Calu3 (cell line): Measurements from ENCODE around the gene PTGES. TPM values are rescaled to one million over a fixed set of nuclear protein-coding genes. Genes with fewer than 3 reads are reported as not detected.

Experiments
- BruUV-seq: library from RNA; stranded (reverse); fragments of 400-500 nt; replicated peaks from 2 replicates; lab custom pipeline; 2021; lab: Mats Ljungman, UMichigan
- CTCF ChIA-PET: fragments of 300-600 bp; sonication (Branson Sonifier 250); formaldehyde crosslinking; loops from one replicate; lab custom pipeline; 2022; ENCODE audit warnings: antibody characterized with exemption; lab: Charles Lee
- DNase-seq: peaks from one replicate; pipeline ENCODE4 v3.0.0; 2022
- H3K27ac Mint-ChIP-seq: one replicate; pipeline ENCODE4 v1.8.0; 2022; ENCODE audit warnings: mixed read lengths; ENCODE audit not compliant: unreplicated experiment
- H3K27me3 Mint-ChIP-seq: one replicate; pipeline ENCODE4 v1.8.0; 2022; ENCODE audit warnings: mixed read lengths; ENCODE audit not compliant: unreplicated experiment
- H3K36me3 Mint-ChIP-seq: one replicate; pipeline ENCODE4 v1.8.0; 2022; ENCODE audit warnings: mild to moderate bottlenecking, moderate library complexity, mixed read lengths; ENCODE audit not compliant: insufficient read depth, unreplicated experiment
- H3K4me1 Mint-ChIP-seq: one replicate; pipeline ENCODE4 v1.8.0; 2022; ENCODE audit warnings: mild to moderate bottlenecking, low read depth, mixed read lengths; ENCODE audit not compliant: unreplicated experiment
- H3K4me3 Mint-ChIP-seq: one replicate; pipeline ENCODE4 v1.8.0; 2022; ENCODE audit warnings: mild to moderate bottlenecking, low read depth, moderate library complexity, mixed read lengths; ENCODE audit not compliant: unreplicated experiment
- H3K9me3 Mint-ChIP-seq: one replicate; pipeline ENCODE4 v1.8.0; 2022; ENCODE audit warnings: low read depth, mixed read lengths; ENCODE audit not compliant: unreplicated experiment
- CTCF ChIP-seq: fragments of 200-600 bp; IDR thresholded peaks from one replicate; pipeline ENCODE4 v1.8.0; 2022; ENCODE audit warnings: antibody characterized with exemption; ENCODE audit not compliant: unreplicated experiment
- intact Hi-C: fragments of 100-400 bp; cut with micrococcal nuclease; formaldehyde crosslinking; loops from one replicate; pipeline ENCODE4 v1.10.0; 2022; ENCODE audit not compliant: unreplicated experiment
- total RNA-seq: library from RNA; stranded (reverse); gene quantifications from 2 replicates; pipeline ENCODE4 v1.2.3, GENCODE V29; 2022

The PTGES gene
- total RNA-seq, 1 experiment from 2014 or later = 6.3 TPM

- Mint-ChIP-seq H3K4me1 (no peaks in the 10 kb centered on the region), H3K4me3 (no peak overlapping the region), H3K36me3 (no peaks in the 10 kb centered on the region), H3K27me3 (peaks cover 7% of the 10 kb centered on the region), H3K9me3 (no peaks in the 10 kb centered on the region), H3K27ac (no peak overlapping the region)
- intact Hi-C loops = no loop called here
- CTCF ChIA-PET = interaction anchor here (0.5 kb wide), 1 partner anchor 349 kb away, joined by 6 read pairs; no protein-coding TSS in a partner anchor
- no peak for TF ChIP-seq CTCF
- DNase-seq = no peak
- BruUV-seq = no TSS peak
Measured at GRCh38 chr9:129719135-129719534, 33.7 kb downstream of the PTGES start.

- Mint-ChIP-seq H3K27me3 (peaks cover 7% of the 10 kb centered on the region), H3K4me1 (no peaks in the 10 kb centered on the region), H3K4me3 (no peak overlapping the region), H3K36me3 (no peaks in the 10 kb centered on the region), H3K27ac (no peak overlapping the region), H3K9me3 (no peaks in the 10 kb centered on the region)
- CTCF ChIA-PET = no interaction called here
- intact Hi-C loops = no loop called here
- TF ChIP-seq CTCF = no peak
- DNase-seq = no peak
- no TSS peak for BruUV-seq
Measured at GRCh38 chr9:129718647-129719046, 34.2 kb downstream of the PTGES start.

GRCh38 chr9:129717991-129718390, 34.9 kb downstream of the PTGES start:
- intact Hi-C loops = no loop called here
- Mint-ChIP-seq H3K9me3 (no peaks in the 10 kb centered on the region), H3K27ac (no peak overlapping the region), H3K4me3 (no peak overlapping the region), H3K27me3 (peaks cover 7% of the 10 kb centered on the region), H3K36me3 (no peaks in the 10 kb centered on the region), H3K4me1 (no peaks in the 10 kb centered on the region)
- no TSS peak for BruUV-seq
- no peak for TF ChIP-seq CTCF
- no peak for DNase-seq
- CTCF ChIA-PET = interaction anchor here (0.6 kb wide), 1 partner anchor 60 kb away, joined by 6 read pairs; no protein-coding TSS in a partner anchor

- Mint-ChIP-seq H3K36me3 (no peaks in the 10 kb centered on the region), H3K4me1 (no peaks in the 10 kb centered on the region), H3K4me3 (no peak overlapping the region), H3K27ac (no peak overlapping the region), H3K27me3 (peaks cover 7% of the 10 kb centered on the region), H3K9me3 (no peaks in the 10 kb centered on the region)
- DNase-seq = no peak
- TF ChIP-seq CTCF = no peak
- BruUV-seq = no TSS peak
- CTCF ChIA-PET = no interaction called here
- intact Hi-C loops = no loop called here
Measured at GRCh38 chr9:129716091-129716490, 36.8 kb downstream of the PTGES start.
